HepG2 (cell line): ENCODE results near the gene GFER. TPM values are rescaled to one million over a fixed set of nuclear protein-coding genes. Genes with fewer than 3 reads are reported as not detected.

Experiments
- HDAC1 ChIP-seq: sonication (generic); formaldehyde crosslinking; IDR thresholded peaks from 2 replicates; pipeline ENCODE4 v1.5.1; 2020; ENCODE audit warnings: mild to moderate bottlenecking, missing genetic modification reagents
- HNRNPL ChIP-seq: fragments of 200-400 bp; formaldehyde crosslinking; IDR thresholded peaks from 2 replicates; pipeline ENCODE4 v1.6.1; 2017; ENCODE audit warnings: mild to moderate bottlenecking, low read depth, low read length
- KLF16 ChIP-seq, 2 experiments: sonication (generic) in 1 of 2; formaldehyde crosslinking in 1 of 2; IDR thresholded peaks; 2 replicates each; pipeline versions ENCODE4 v1.6.1 to v1.8.0; 2016 to 2023; ENCODE audit warnings: missing genetic modification reagents in 2 of 2, missing compliant biosample characterization in 1 of 2
- MXD1 ChIP-seq: sonication (generic); formaldehyde crosslinking; IDR thresholded peaks from 2 replicates; pipeline ENCODE4 v1.4.0; 2020; ENCODE audit warnings: mild to moderate bottlenecking, missing genetic modification reagents
- MYPOP ChIP-seq: sonication (generic); formaldehyde crosslinking; IDR thresholded peaks from 2 replicates; pipeline ENCODE4 v1.8.1; 2023; ENCODE audit warnings: mild to moderate bottlenecking, moderate library complexity, missing genetic modification reagents
- NFYC ChIP-seq: IDR thresholded peaks from 2 replicates; pipeline ENCODE4 v1.6.1; 2016; ENCODE audit warnings: missing genetic modification reagents, missing compliant biosample characterization
- POGK ChIP-seq: sonication (generic); formaldehyde crosslinking; conservative IDR thresholded peaks from 2 replicates; pipeline ENCODE4 v1.8.0; 2022; ENCODE audit warnings: mild to moderate bottlenecking, moderate library complexity, missing genetic modification reagents
- PRDM10 ChIP-seq: sonication (generic); formaldehyde crosslinking; IDR thresholded peaks from 2 replicates; pipeline ENCODE4 v1.4.0; 2020; ENCODE audit warnings: low read depth, missing genetic modification reagents
- SMAD1 ChIP-seq: sonication (generic); formaldehyde crosslinking; IDR thresholded peaks from 2 replicates; pipeline ENCODE4 v1.4.0; 2020; ENCODE audit warnings: missing genetic modification reagents, low read depth, mild to moderate bottlenecking, borderline replicate concordance
- SRY ChIP-seq: sonication (generic); formaldehyde crosslinking; IDR thresholded peaks from 2 replicates; pipeline ENCODE4 v1.8.0; 2022; ENCODE audit warnings: mild to moderate bottlenecking, missing genetic modification reagents
- TBX2 ChIP-seq: sonication (generic); formaldehyde crosslinking; IDR thresholded peaks from 2 replicates; pipeline ENCODE4 v1.5.0; 2020; ENCODE audit warnings: missing genetic modification reagents, mild to moderate bottlenecking, borderline replicate concordance
- TMF1 ChIP-seq: sonication (generic); formaldehyde crosslinking; IDR thresholded peaks from 2 replicates; pipeline ENCODE4 v1.8.1; 2022; ENCODE audit warnings: low read depth, missing genetic modification reagents
- ZNF33B ChIP-seq: sonication (generic); formaldehyde crosslinking; IDR thresholded peaks from 2 replicates; pipeline ENCODE4 v1.5.1; 2020; ENCODE audit warnings: mild to moderate bottlenecking, missing genetic modification reagents
- ZNF605 ChIP-seq: sonication (generic); formaldehyde crosslinking; IDR thresholded peaks from 2 replicates; pipeline ENCODE4 v1.8.0; 2022; ENCODE audit warnings: mild to moderate bottlenecking, missing genetic modification reagents
- ZNF607 ChIP-seq: sonication (generic); formaldehyde crosslinking; IDR thresholded peaks from 2 replicates; pipeline ENCODE4 v1.5.1; 2020; ENCODE audit warnings: missing genetic modification reagents, mild to moderate bottlenecking, borderline replicate concordance
- ZNF740 ChIP-seq: sonication (generic); formaldehyde crosslinking; IDR thresholded peaks from 2 replicates; pipeline ENCODE4 v1.4.0; 2020; ENCODE audit warnings: missing genetic modification reagents
- ZNF770 ChIP-seq: sonication (generic); formaldehyde crosslinking; IDR thresholded peaks from 2 replicates; pipeline ENCODE4 v1.5.0; 2020; ENCODE audit warnings: mild to moderate bottlenecking, missing genetic modification reagents
- polyA plus RNA-seq, 8 experiments: library from polyadenylated mRNA; depleted of rRNA in 3 of 8; stranded (reverse) in 7 of 8; unstranded in 1 of 8; fragments of >200 nt; fragmentation: Illumina TruSeq in 4 of 8; extraction: Trizol in 4 of 8; gene quantifications; 2 replicates each; pipeline versions ENCODE4 v1.2.1 to v1.2.3, GENCODE V29; 2011 to 2016; ENCODE audit warnings: low read depth in 4 of 8, missing spikeins in 1 of 8, mixed read lengths in 1 of 8; ENCODE audit not compliant: insufficient read depth in 1 of 8
- total RNA-seq, 5 experiments: library from RNA; depleted of rRNA; stranded (reverse); fragments of >200 nt; fragmentation: Illumina TruSeq; extraction: Trizol; gene quantifications; 2 replicates each; pipeline ENCODE4 v1.2.3, GENCODE V29; 2016; ENCODE audit warnings: low read depth in 1 of 5

Gene GFER
- total and polyA plus RNA-seq, 2 of the 13 experiments (the other 11 are each of a cell fraction or from before 2014, with no cell fraction given), result 28.6 to 71.7 TPM

- TF ChIP-seq PRDM10, result 0 out of 2 replicates have a peak, but pooled peaks have one; percentile 21
- 0 out of 2 replicates have a peak, but pooled peaks have one; percentile 33 for TF ChIP-seq MXD1 (CRISPR knock-in tag)
- peak; percentile 75 for TF ChIP-seq HDAC1 (CRISPR knock-in tag)
- TF ChIP-seq ZNF770 (CRISPR knock-in tag), result peak; percentile 36; the same call in 1 of the 2 replicates
- TF ChIP-seq POGK (CRISPR knock-in tag), result 0 out of 2 replicates have a peak, but pooled peaks have one; percentile 32
- 0 out of 2 replicates have a peak, but pooled peaks have one; percentile 45 for TF ChIP-seq TMF1 (CRISPR knock-in tag)
- TF ChIP-seq ZNF740 (CRISPR knock-in tag), result peak; percentile 51; the same call in 1 of the 2 replicates
- peak in 1 of 2 experiments; percentile 78; a peak in 2 of 4 replicates for TF ChIP-seq KLF16 (CRISPR knock-in tag; IDR thresholded peaks at IDR 0.05)
- peak; percentile 34; the same call in 1 of the 2 replicates for TF ChIP-seq NFYC (CRISPR knock-in tag)
- peak; percentile 81 for TF ChIP-seq TBX2 (CRISPR knock-in tag)
- TF ChIP-seq ZNF607 (CRISPR knock-in tag), result peak; percentile 71; the same call in 1 of the 2 replicates
- 0 out of 2 replicates have a peak, but pooled peaks have one; percentile 40 for TF ChIP-seq HNRNPL
- no peak; the same call in 1 of the 2 replicates for TF ChIP-seq SMAD1 (CRISPR knock-in tag)
- TF ChIP-seq MYPOP (CRISPR knock-in tag), result peak; percentile 49; the same call in 1 of the 2 replicates
- TF ChIP-seq ZNF605 (CRISPR knock-in tag), result peak; percentile 82
- TF ChIP-seq SRY (CRISPR knock-in tag), result no peak
- TF ChIP-seq ZNF33B (CRISPR knock-in tag), result 0 out of 2 replicates have a peak, but pooled peaks have one; percentile 48
Measured at GRCh38 chr16:2023092-2024031, 39.4 kb downstream of the GFER start (continued).
